ENCODE data around the gene MSH3.
"Not testable (repeated sequence)": the region's sequence is repeated elsewhere in the genome, so short reads cannot be mapped to it uniquely, and the experiment has no call there.

The MSH3 gene

GRCh38 chr5:80841026-80841797 lies 186.8 kb downstream of the MSH3 start:
- not testable (repeated sequence) for DNase-seq (ENCODE audit: low read depth in 2 of 2, low spot score in 1 of 2)

- peak in 1 of 2 donors; percentile 5 for DNase-seq (ENCODE audit: low read depth in 2 of 2, low spot score in 1 of 2)
These were observed 192.0 kb downstream of the MSH3 start for GRCh38 chr5:80846422-80846821.

GRCh38 chr5:80850168-80850567 lies 195.7 kb downstream of the MSH3 start:
- DNase-seq (ENCODE audit: low read depth in 2 of 2, low spot score in 1 of 2), result not testable (repeated sequence)

GRCh38 chr5:80852331-80853245 lies 198.1 kb downstream of the MSH3 start:
- no peak for DNase-seq (ENCODE audit: low read depth in 2 of 2, low spot score in 1 of 2)

- no peak for DNase-seq (ENCODE audit: low read depth in 2 of 2, low spot score in 1 of 2)
These were observed 199.0 kb downstream of the MSH3 start for GRCh38 chr5:80853413-80853812.

- no peak for DNase-seq (ENCODE audit: low read depth in 2 of 2, low spot score in 1 of 2)
These were observed 200.1 kb downstream of the MSH3 start for GRCh38 chr5:80854583-80854982.

GRCh38 chr5:80860924-80861613 lies 206.6 kb downstream of the MSH3 start:
- DNase-seq (ENCODE audit: low read depth in 2 of 2, low spot score in 1 of 2), result no peak

- no peak for DNase-seq (ENCODE audit: low read depth in 2 of 2, low spot score in 1 of 2)
These were observed 209.3 kb downstream of the MSH3 start for GRCh38 chr5:80863708-80864107.

GRCh38 chr5:80864109-80864508 lies 209.7 kb downstream of the MSH3 start:
- no peak for DNase-seq (ENCODE audit: low read depth in 2 of 2, low spot score in 1 of 2)

- DNase-seq (ENCODE audit: low read depth in 2 of 2, low spot score in 1 of 2), result no peak
These were observed 210.4 kb downstream of the MSH3 start for GRCh38 chr5:80864706-80865435.

GRCh38 chr5:80865551-80865950 lies 211.1 kb downstream of the MSH3 start:
- DNase-seq (ENCODE audit: low read depth in 2 of 2, low spot score in 1 of 2), result no peak

GRCh38 chr5:80866371-80866770 lies 211.9 kb downstream of the MSH3 start:
- DNase-seq (ENCODE audit: low read depth in 2 of 2, low spot score in 1 of 2), result no peak

- DNase-seq (ENCODE audit: low read depth in 2 of 2, low spot score in 1 of 2), result no peak
These were observed 212.8 kb downstream of the MSH3 start for GRCh38 chr5:80867233-80867632.

GRCh38 chr5:80870442-80870841 lies 216.0 kb downstream of the MSH3 start:
- no peak for DNase-seq (ENCODE audit: low read depth in 2 of 2, low spot score in 1 of 2)

GRCh38 chr5:80871541-80871961 lies 217.1 kb downstream of the MSH3 start:
- no peak for DNase-seq (ENCODE audit: low read depth in 2 of 2, low spot score in 1 of 2)

GRCh38 chr5:80874162-80874561 lies 219.7 kb downstream of the MSH3 start:
- DNase-seq (ENCODE audit: low read depth in 2 of 2, low spot score in 1 of 2), result no peak

GRCh38 chr5:80877592-80877991 lies 223.1 kb downstream of the MSH3 start:
- DNase-seq (ENCODE audit: low read depth in 2 of 2, low spot score in 1 of 2), result no peak

GRCh38 chr5:80881726-80882125 lies 227.3 kb downstream of the MSH3 start:
- DNase-seq (ENCODE audit: low read depth in 2 of 2, low spot score in 1 of 2), result no peak

- DNase-seq (ENCODE audit: low read depth in 2 of 2, low spot score in 1 of 2), result not testable (repeated sequence)
These were observed 228.9 kb downstream of the MSH3 start for GRCh38 chr5:80883390-80883789.

GRCh38 chr5:80884086-80884813 lies 229.8 kb downstream of the MSH3 start:
- no peak for DNase-seq (ENCODE audit: low read depth in 2 of 2, low spot score in 1 of 2)

Data from stimulated activated CD8-positive, alpha-beta memory T cell treated with anti-CD3 and anti-CD28 coated beads, Interleukin-4, amount 100 ng/mL, for 4 hours (primary cell).